Activated CD4-positive, alpha-beta T cell treated with anti-CD3 and anti-CD28 coated beads, Interleukin-2, amount 50 U/mL, for 16 hours (primary cell): ENCODE data around the gene PAX2.
A peak's percentile ranks its signal among the peaks of the same experiment; 100 is the strongest.
"Not testable (repeated sequence)": the region's sequence is repeated elsewhere in the genome, so short reads cannot be mapped to it uniquely, and the experiment has no call there.

Source experiments
- DNase-seq: peaks from one replicate; pipeline ENCODE4 v3.0.0-alpha.2; 2020

The PAX2 gene

GRCh38 chr10:100744987-100745881, at the start of gene PAX2:
PAX2 (plus strand) TSS chr10:100745582; CDS start chr10:100746261, 679 bp downstream.
- no peak for DNase-seq

GRCh38 chr10:100696477-100696901, 48.9 kb upstream of the PAX2 start:
- peak; percentile 44 for DNase-seq

DNA sequence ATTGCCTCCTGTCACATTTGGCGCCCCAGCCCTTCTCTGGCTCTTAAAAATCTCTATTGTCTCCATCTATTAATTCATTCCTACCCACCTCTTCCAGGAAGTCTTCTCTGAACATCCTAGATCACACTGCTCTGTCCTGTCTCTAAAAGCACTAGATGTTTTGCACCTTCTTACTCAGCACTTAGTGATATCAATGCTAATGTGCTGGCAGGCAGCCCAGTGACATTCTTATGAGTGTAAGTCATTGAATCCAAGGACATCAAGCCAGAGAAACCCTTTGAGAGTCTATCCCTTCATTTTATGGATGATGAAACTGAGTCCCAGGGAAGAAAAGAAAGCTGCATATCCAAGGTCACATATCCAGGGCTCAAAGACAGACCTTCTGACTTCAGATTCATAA, 48.3 kb upstream of the PAX2 start:
- DNase-seq: peak; percentile 13

- DNase-seq: no peak
Observed at GRCh38 chr10:100697631-100698030, 47.8 kb upstream of the PAX2 start.

DNA sequence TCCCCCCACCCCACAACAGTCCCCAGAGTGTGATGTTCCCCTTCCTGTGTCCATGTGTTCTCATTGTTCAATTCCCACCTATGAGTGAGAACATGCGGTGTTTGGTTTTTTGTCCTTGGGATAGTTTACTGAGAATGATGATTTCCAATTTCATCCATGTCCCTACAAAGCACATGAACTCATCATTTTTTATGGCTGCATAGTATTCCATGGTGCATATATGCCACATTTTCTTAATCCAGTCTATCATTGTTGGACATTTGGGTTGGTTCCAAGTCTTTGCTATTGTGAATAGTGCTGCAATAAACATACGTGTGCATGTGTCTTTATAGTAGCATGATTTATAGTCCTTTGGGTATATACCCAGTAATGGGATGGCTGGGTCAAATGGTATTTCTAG, 43.7 kb upstream of the PAX2 start:
- DNase-seq: not testable (repeated sequence)

DNA sequence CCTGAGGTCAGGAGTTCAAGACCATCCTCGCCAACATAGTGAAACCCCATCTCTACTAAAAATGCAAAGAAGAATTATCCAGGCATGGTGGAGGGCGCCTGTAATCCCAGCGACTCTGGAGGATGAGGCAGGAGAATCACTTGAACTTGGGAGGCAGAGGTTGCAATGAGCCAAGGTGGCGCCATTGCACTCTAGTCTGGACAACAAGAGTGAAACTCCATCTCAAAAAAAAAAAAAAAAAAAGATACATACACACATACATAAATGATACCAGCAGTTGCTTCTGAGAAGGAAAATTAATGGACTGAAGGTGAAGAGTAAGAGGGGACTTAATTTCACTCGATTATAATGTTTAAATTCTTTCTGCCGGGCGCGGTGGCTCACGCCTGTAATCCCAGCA, 40.2 kb upstream of the PAX2 start:
- no peak for DNase-seq

GRCh38 chr10:100707261-100707848, 38.0 kb upstream of the PAX2 start:
- no peak for DNase-seq

DNA sequence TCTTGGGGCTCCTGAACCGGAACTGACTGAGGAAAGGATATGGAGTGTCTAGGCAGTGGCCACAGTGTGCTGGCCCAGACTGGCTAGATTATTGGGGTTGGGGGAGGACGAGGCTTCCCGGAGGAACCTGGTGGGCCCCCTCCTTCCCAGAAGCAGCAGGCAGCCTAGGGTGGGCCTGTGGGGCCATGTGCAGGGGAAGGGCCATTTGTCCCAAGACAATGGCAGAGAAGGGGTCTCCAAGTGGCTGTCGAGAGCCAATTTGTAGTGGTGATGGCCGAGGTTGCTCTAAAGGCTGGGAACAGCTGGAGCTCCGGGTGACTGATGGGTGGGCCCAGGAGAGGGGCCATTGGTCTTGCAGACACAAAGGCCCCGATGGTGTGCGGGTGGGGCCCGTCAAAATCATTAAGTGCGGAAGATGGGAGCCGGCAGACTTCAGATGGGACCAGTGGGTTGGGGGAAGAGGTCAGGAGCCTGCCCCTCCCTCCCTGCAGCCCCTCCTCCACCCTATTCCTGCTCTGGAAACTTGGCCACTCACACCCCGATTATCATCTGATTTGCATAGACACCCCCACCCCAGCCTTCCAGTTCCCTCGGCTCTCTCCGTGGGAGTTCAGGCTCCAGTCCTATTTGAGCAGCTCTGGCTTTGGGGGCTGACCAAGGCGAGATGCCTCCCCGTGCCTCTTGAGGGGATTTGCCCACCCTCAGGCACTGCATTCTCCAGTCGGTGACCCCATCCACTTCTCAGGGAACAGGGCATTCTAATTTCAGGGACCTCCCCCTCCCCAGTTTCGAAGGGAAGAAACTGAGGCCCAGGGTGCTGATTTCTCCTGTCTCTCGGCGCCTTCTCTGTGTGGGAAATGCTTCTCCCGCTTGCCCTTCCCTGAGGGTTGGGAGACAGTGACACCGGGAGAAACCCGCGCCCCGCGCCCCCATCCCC, 36.0 kb upstream of the PAX2 start:
- DNase-seq: no peak

DNA sequence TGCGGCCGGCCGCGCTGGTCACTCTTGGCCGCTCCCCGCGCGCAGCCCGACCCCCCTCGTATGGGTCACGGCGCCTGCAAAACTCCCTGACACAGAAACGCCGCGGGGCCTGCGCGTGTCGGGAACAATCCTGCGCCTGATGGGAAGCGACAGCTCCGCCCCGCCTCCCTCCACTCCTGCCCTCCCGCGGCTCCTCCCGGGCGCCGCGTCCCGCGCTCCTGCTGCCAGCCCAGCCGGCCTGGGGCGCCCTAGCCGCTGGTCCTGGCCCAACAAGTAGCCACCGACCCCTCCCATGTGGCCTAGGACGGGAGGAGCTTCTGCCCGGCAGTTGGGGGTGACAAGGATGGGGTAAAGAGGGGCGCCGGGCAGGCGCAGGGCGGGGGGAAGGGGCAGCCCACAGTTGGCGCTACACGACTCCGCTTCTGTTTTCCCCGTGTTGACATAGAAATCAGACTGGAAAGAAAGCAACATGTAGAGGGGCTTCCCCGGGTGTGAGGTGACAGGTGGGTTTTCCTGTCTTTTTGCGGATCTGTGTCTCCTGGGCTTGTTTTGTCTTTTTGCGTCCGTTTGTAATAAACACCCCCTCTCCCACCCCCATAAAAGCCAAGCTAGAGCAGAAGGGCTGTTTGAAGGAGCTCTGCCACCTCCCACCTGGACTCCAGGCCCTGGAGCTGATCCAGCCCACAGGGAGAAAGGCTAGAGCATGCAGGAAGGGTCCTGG, 35.1 kb upstream of the PAX2 start:
- no peak for DNase-seq

GRCh38 chr10:100713049-100713858, 32.1 kb upstream of the PAX2 start:
- no peak for DNase-seq

GRCh38 chr10:100713859-100714565, 31.4 kb upstream of the PAX2 start:
- DNase-seq: no peak

DNA sequence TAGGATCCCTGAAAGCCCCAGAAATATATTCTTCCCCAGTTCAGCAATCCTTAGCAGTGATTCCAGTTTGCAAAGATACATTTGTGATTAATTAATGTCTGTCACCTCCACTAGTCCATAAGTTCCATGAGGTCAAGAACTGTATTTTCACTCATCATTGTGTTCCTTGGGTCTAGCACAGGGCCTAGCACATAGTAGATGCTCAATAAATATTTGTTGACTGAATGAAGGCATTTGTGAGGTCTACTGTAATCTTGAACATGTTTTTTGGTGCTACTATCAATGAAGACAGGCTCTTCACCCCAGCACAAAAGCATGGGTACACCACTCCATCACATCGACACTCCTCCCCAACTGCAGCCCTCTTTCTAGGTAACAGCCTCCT, 30.8 kb upstream of the PAX2 start:
- no peak for DNase-seq

DNA sequence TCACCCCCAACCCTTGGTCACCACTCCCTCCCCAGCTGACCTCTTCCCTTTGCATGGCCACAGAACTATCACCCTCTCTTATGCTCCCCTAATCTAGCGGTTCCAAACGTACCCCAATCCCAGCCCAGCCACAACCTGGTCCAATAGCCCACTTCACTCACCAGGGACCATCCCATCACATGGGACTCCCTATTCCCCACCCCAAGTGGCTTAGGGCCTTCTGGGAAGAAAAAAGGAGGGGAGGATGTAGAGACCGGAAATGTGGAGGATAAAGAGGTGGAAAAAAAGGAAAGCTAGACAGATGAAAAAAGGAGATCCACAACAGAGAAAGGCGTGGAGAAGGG, 30.3 kb upstream of the PAX2 start:
- DNase-seq: no peak

GRCh38 chr10:100715445-100716385, 29.7 kb upstream of the PAX2 start:
- DNase-seq: no peak

DNA sequence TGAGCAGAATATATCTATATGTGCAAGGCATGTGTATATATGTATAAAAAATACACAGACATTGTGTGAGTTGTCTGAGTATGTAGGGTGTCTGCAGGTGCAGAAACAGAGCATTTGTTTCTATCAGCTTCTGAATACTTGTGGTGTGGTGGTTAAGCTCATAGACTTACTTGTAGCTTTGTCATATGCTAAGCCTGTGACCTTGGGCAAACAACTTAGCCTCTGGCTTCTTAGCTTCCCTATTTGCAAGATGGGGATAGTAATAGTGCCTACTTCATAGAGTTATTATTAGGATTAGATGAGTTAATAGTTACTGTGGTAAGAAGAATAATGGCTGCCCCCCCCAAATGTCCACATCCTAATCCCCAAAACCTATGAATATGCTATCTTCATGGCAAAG, 28.2 kb upstream of the PAX2 start:
- no peak for DNase-seq

GRCh38 chr10:100718197-100718742, 27.1 kb upstream of the PAX2 start:
- DNase-seq: no peak

DNA sequence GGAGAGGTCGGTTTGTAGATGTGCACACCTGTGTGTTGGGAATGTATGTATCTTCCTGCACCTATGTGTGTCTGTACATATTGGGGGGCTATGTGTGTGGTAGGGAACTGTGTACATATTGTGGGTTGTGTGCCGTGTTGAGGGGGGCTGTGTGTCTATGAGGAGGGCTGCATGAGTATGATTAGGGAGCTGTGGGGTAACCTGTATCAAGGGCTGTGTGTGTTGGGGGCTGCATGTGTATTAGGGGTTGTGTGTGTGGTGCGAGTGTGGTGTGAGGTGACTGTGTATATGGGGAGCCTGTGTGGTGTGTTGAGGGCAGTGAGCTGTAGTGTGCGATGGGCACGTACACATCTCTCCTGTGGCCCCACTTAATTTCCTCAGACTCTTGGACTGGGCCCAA, 22.2 kb upstream of the PAX2 start:
- DNase-seq: no peak

GRCh38 chr10:100723770-100724530, 21.4 kb upstream of the PAX2 start:
- DNase-seq: no peak

- no peak for DNase-seq
Observed at GRCh38 chr10:100724531-100725027, 20.8 kb upstream of the PAX2 start.
